ENCODE results near the gene MLYCD.

MLYCD gene

GRCh38 chr16:83961591-83961990 lies 62.7 kb downstream of the MLYCD start:
- Histone ChIP-seq H3K36me3 (no peaks in the 10 kb centered on the region), H3K9me3 (no peaks in the 10 kb centered on the region), H3K4me1 (peaks cover 5% of the 10 kb centered on the region; the same call in 1 of the 2 replicates), H3K27me3 (no peaks in the 10 kb centered on the region), H3K4me3 (ENCODE audit: low read depth, low read length) (no peak overlapping the region)
- DNase-seq = no peak
- TF ChIP-seq CTCF (IDR thresholded peaks at IDR 0.05; ENCODE audit: low read depth, low read length) = no peak

- Histone ChIP-seq H3K4me3 (ENCODE audit: low read depth, low read length) (no peak overlapping the region), H3K4me1 (peaks cover 4% of the 10 kb centered on the region; the same call in 1 of the 2 replicates), H3K27me3 (no peaks in the 10 kb centered on the region), H3K9me3 (no peaks in the 10 kb centered on the region), H3K36me3 (no peaks in the 10 kb centered on the region)
- TF ChIP-seq CTCF (IDR thresholded peaks at IDR 0.05; ENCODE audit: low read depth, low read length) = no peak
- DNase-seq = no peak
Measured at GRCh38 chr16:83963277-83964119, 64.6 kb downstream of the MLYCD start.

GRCh38 chr16:83964684-83965443 lies 65.9 kb downstream of the MLYCD start:
- TF ChIP-seq CTCF (IDR thresholded peaks at IDR 0.05; ENCODE audit: low read depth, low read length) = no peak
- H3K4me3 ChIP-seq (ENCODE audit: low read depth, low read length) = no peak overlapping the region
- DNase-seq = no peak
- no peaks in the 10 kb centered on the region for H3K9me3 ChIP-seq
- peaks cover 11% of the 10 kb centered on the region for H3K27me3 ChIP-seq
- no peaks in the 10 kb centered on the region for H3K36me3 ChIP-seq
- no peaks in the 10 kb centered on the region for H3K4me1 ChIP-seq

GRCh38 chr16:83965444-83966152 lies 66.7 kb downstream of the MLYCD start:
- DNase-seq = no peak
- peaks cover 13% of the 10 kb centered on the region for H3K27me3 ChIP-seq
- H3K4me1 ChIP-seq = no peaks in the 10 kb centered on the region
- no peaks in the 10 kb centered on the region for H3K36me3 ChIP-seq
- H3K9me3 ChIP-seq = no peaks in the 10 kb centered on the region
- H3K4me3 ChIP-seq (ENCODE audit: low read depth, low read length) = no peak overlapping the region
- no peak for TF ChIP-seq CTCF (IDR thresholded peaks at IDR 0.05; ENCODE audit: low read depth, low read length)

- H3K36me3 ChIP-seq = no peaks in the 10 kb centered on the region
- no peaks in the 10 kb centered on the region for H3K9me3 ChIP-seq
- TF ChIP-seq CTCF (IDR thresholded peaks at IDR 0.05; ENCODE audit: low read depth, low read length) = no peak
- no peak for DNase-seq
- peaks cover 13% of the 10 kb centered on the region for H3K27me3 ChIP-seq
- no peak overlapping the region for H3K4me3 ChIP-seq (ENCODE audit: low read depth, low read length)
- no peaks in the 10 kb centered on the region for H3K4me1 ChIP-seq
Measured at GRCh38 chr16:83966153-83966696, 67.3 kb downstream of the MLYCD start.
